OCI-LY7 (cell line): Measurements from ENCODE around the gene STIM2. TPM values are rescaled to one million over a fixed set of nuclear protein-coding genes. Genes with fewer than 3 reads are reported as not detected.

Experiments used
- BruUV-seq: library from RNA; stranded (reverse); fragments of 400-500 nt; replicated peaks from 2 replicates; lab custom pipeline; 2021; lab: Mats Ljungman, UMichigan
- CTCF ChIA-PET: fragments of 300-600 bp; sonication (Branson Sonifier 250); formaldehyde crosslinking; loops from one replicate; lab custom pipeline; 2022; ENCODE audit warnings: antibody characterized with exemption; ENCODE audit not compliant: unreplicated experiment; lab: Charles Lee
- POLR2A ChIA-PET: fragments of 300-600 bp; sonication (Branson Sonifier 250); formaldehyde crosslinking; loops from one replicate; lab custom pipeline; 2022; ENCODE audit warnings: antibody characterized with exemption; lab: Charles Lee
- DNase-seq: peaks from one replicate; pipeline ENCODE4 v3.0.0-alpha.2; 2015; ENCODE audit warnings: low spot score
- H2AFZ ChIP-seq: fragments of 200-600 bp; sonication (generic), shearing (Covaris generic); 2 replicates; pipeline ENCODE4 v1.6.1; 2014; ENCODE audit warnings: mild to moderate bottlenecking, antibody characterized with exemption, low read length, moderate library complexity
- H3K27ac ChIP-seq: fragments of 200-600 bp; sonication (generic); 2 replicates; pipeline ENCODE4 v1.5.1; 2014; ENCODE audit warnings: mixed run types, low read depth, mild to moderate bottlenecking, moderate library complexity, low read length, inconsistent platforms; ENCODE audit not compliant: poor library complexity, severe bottlenecking
- H3K36me3 ChIP-seq: fragments of 200-600 bp; sonication (generic); 2 replicates; pipeline ENCODE4 v1.6.1; 2014; ENCODE audit warnings: mild to moderate bottlenecking, antibody characterized with exemption, low read length, moderate library complexity, mixed read lengths; ENCODE audit not compliant: insufficient read depth
- H3K4me1 ChIP-seq: fragments of 200-600 bp; sonication (generic); 2 replicates; pipeline ENCODE4 v1.5.1; 2014; ENCODE audit warnings: mild to moderate bottlenecking, low read length; ENCODE audit not compliant: insufficient read depth, poor library complexity, severe bottlenecking
- H3K4me2 ChIP-seq: fragments of 200-600 bp; sonication (generic); 2 replicates; pipeline ENCODE4 v1.6.1; 2014; ENCODE audit warnings: mild to moderate bottlenecking, low read length
- H3K4me3 ChIP-seq: fragments of 200-600 bp; sonication (generic); 2 replicates; pipeline ENCODE4 v1.5.1; 2014; ENCODE audit warnings: mild to moderate bottlenecking, low read depth, low read length; ENCODE audit not compliant: poor library complexity, severe bottlenecking
- H3K79me2 ChIP-seq: fragments of 200-600 bp; sonication (generic); 2 replicates; pipeline ENCODE4 v1.6.1; 2016; ENCODE audit warnings: low read depth, mild to moderate bottlenecking, low read length, moderate library complexity, mixed read lengths; ENCODE audit not compliant: insufficient read depth
- H3K9me2 ChIP-seq: fragments of 200-600 bp; sonication (generic); 2 replicates; pipeline ENCODE4 v1.6.1; 2016; ENCODE audit warnings: mild to moderate bottlenecking, low read length, mixed read lengths; ENCODE audit not compliant: insufficient read depth
- H3K9me3 ChIP-seq: fragments of 200-600 bp; sonication (generic); 2 replicates; pipeline ENCODE4 v1.6.1; 2014; ENCODE audit warnings: mild to moderate bottlenecking, mixed run types, low read length, mixed read lengths
- H4K20me1 ChIP-seq: fragments of 200-600 bp; sonication (generic); 2 replicates; pipeline ENCODE4 v1.6.1; 2014; ENCODE audit warnings: mild to moderate bottlenecking, antibody characterized with exemption, low read length, moderate library complexity, mixed read lengths; ENCODE audit not compliant: insufficient read depth
- EZH2phosphoT487 ChIP-seq: fragments of 200-600 bp; sonication (generic); IDR thresholded peaks from 2 replicates; pipeline ENCODE4 v1.6.1; 2018; ENCODE audit warnings: low read depth, borderline replicate concordance, mild to moderate bottlenecking, mixed run types, antibody characterized with exemption, low read length, moderate library complexity, mixed read lengths
- intact Hi-C: fragments of 100-400 bp; cut with micrococcal nuclease; formaldehyde crosslinking; loops from one replicate; pipeline ENCODE4 v1.10.0; 2022; ENCODE audit not compliant: unreplicated experiment
- total RNA-seq, 2 experiments: library from RNA; depleted of rRNA in 1 of 2; stranded (reverse); fragments of >200 nt in 1 of 2; shearing (Covaris generic) in 1 of 2; gene quantifications; 2 replicates each; pipeline ENCODE4 v1.2.3, GENCODE V29; 2014 to 2022
- TF ChIP-seq, protein P1 (sequence below): fragments of 200-600 bp; sonication (generic); conservative IDR thresholded peaks from 2 replicates; pipeline ENCODE4 v1.5.1; 2014; ENCODE audit warnings: mild to moderate bottlenecking, antibody characterized with exemption, low read length, moderate library complexity, mixed read lengths

STIM2 gene
- total RNA-seq, 2 experiments from 2014 or later = 108 to 309 TPM

DNA sequence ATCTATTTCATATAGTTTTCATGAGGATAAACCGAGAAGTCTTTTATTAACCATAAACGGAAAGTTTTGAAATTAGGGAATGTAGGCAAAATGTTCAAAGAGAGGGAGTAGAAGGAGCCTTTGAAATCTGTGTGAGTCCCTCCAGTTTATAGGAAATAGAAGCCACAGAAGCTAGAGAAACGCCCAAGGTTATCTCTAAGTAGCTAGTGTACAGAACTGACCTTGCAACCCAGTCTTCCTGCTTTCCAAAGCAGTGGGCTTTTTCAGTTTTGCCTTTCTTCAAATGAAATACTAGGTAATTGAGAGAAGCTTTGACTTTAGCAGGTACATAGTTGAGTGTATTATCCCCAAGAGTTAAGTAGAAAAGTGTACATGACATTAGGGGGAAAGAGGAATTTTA lies 39.4 kb downstream of the STIM2 start:
- Histone ChIP-seq H3K4me2 (no peak overlapping the region), H2AFZ (no peak overlapping the region), H3K79me2 (peaks cover 100% of the 10 kb centered on the region), H3K27ac (no peak overlapping the region), H3K4me3 (no peak overlapping the region), H3K4me1 (peaks cover 64% of the 10 kb centered on the region), H3K9me2 (no peaks in the 10 kb centered on the region), H4K20me1 (peaks cover 51% of the 10 kb centered on the region), H3K36me3 (peaks cover 43% of the 10 kb centered on the region), H3K9me3 (no peaks in the 10 kb centered on the region)
- no TSS peak for BruUV-seq
- TF ChIP-seq EZH2phosphoT487 = no peak
- TF ChIP-seq, protein P1, sequence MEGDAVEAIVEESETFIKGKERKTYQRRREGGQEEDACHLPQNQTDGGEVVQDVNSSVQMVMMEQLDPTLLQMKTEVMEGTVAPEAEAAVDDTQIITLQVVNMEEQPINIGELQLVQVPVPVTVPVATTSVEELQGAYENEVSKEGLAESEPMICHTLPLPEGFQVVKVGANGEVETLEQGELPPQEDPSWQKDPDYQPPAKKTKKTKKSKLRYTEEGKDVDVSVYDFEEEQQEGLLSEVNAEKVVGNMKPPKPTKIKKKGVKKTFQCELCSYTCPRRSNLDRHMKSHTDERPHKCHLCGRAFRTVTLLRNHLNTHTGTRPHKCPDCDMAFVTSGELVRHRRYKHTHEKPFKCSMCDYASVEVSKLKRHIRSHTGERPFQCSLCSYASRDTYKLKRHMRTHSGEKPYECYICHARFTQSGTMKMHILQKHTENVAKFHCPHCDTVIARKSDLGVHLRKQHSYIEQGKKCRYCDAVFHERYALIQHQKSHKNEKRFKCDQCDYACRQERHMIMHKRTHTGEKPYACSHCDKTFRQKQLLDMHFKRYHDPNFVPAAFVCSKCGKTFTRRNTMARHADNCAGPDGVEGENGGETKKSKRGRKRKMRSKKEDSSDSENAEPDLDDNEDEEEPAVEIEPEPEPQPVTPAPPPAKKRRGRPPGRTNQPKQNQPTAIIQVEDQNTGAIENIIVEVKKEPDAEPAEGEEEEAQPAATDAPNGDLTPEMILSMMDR = no peak
- CTCF ChIA-PET = no interaction called here
- POLR2A ChIA-PET = interaction anchor here (0.5 to 4.7 kb wide), 8 partner anchors 12 to 111 kb away, joined by 3 to 36 read pairs (median 3); partner anchors contain the start of gene STIM2
- intact Hi-C loops = no loop called here
- DNase-seq = no peak

DNA sequence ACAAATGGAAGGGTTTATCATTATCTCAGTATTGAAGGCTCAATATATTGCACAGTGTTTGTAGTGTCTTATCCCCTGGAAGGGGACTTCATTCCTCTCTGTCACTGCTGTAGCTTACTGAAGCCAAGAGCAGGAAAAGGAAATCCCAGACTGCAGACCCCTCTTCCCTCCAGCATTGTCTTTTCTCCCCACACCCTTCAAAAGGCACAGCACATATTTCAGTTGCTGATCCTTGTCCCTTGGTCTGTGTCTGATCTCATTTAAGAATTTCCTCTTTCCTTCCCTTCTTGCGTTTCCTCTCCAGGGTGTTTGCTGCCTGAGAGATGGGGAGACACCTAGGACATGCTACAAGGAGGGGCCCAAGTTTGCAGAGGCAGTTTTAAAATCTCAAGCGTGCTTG lies 40.1 kb downstream of the STIM2 start:
- ChIA-PET POLR2A (interaction anchor here (1.0 to 4.7 kb wide), 4 partner anchors 15 to 40 kb away, joined by 3 to 36 read pairs (median 8); partner anchors contain the start of gene STIM2), CTCF (no interaction called here)
- intact Hi-C loops = no loop called here
- H4K20me1 ChIP-seq = peaks cover 46% of the 10 kb centered on the region
- peaks cover 37% of the 10 kb centered on the region for H3K36me3 ChIP-seq
- H2AFZ ChIP-seq = no peak overlapping the region
- no peak for TF ChIP-seq EZH2phosphoT487
- TF ChIP-seq, protein P1 = no peak
- DNase-seq = no peak
- no peaks in the 10 kb centered on the region for H3K9me3 ChIP-seq
- no peak overlapping the region for H3K4me3 ChIP-seq
- H3K9me2 ChIP-seq = no peaks in the 10 kb centered on the region
- no peak overlapping the region for H3K4me2 ChIP-seq
- no TSS peak for BruUV-seq
- H3K79me2 ChIP-seq = peaks cover 100% of the 10 kb centered on the region
- H3K27ac ChIP-seq = no peak overlapping the region
- peaks cover 65% of the 10 kb centered on the region for H3K4me1 ChIP-seq

DNA sequence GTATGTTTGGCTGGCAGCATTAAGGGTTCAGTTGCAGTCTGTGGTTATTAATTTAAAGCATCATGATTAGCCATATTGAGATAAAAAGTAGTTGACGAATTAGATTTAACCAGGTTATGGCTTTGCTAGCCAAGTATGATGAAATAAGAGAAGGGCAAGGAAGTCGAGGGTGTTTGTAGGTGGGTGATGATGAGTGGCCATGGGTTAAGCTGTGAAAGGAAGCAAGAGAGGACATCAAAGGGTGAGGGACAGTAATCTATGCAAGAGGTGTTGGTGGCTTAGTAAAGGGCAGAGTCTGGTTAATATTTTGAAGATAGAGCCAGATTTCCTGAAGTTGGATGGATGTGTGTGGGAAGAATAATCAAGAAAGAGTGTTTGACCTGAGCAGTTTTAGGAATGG lies 44.5 kb downstream of the STIM2 start:
- H3K36me3 ChIP-seq = peaks cover 42% of the 10 kb centered on the region
- no peak overlapping the region for H2AFZ ChIP-seq
- no TSS peak for BruUV-seq
- no peak for DNase-seq
- peaks cover 53% of the 10 kb centered on the region for H3K4me1 ChIP-seq
- CTCF ChIA-PET = no interaction called here
- no peaks in the 10 kb centered on the region for H3K9me2 ChIP-seq
- no peak overlapping the region for H3K4me3 ChIP-seq
- H3K4me2 ChIP-seq = no peak overlapping the region
- no peaks in the 10 kb centered on the region for H3K9me3 ChIP-seq
- peaks cover 42% of the 10 kb centered on the region for H4K20me1 ChIP-seq
- H3K27ac ChIP-seq = no peak overlapping the region
- peaks cover 100% of the 10 kb centered on the region for H3K79me2 ChIP-seq
- POLR2A ChIA-PET = interaction anchor here (1.1 kb wide), 1 partner anchor 11 kb away, joined by 3 read pairs; no protein-coding TSS in a partner anchor
- intact Hi-C loops = no loop called here
- no peak for TF ChIP-seq EZH2phosphoT487
- TF ChIP-seq, protein P1 = no peak
